ENCODE results near the gene ACTN1. TPM values are rescaled to one million over a fixed set of nuclear protein-coding genes. Genes with fewer than 3 reads are reported as not detected.

Gene ACTN1
- total RNA-seq (2013; cell fraction: nucleolus; rRNA removed): 9.5 and 9.9 TPM in 2 replicates
- total RNA-seq (2014; rRNA removed): 2.2 and 3.3 TPM in 2 replicates
- 1.2 and 1.9 TPM in 2 replicates for total RNA-seq (2014; rRNA removed; fragmentation: Illumina TruSeq; extraction: Trizol)
- 3.8 and 5.7 TPM in 2 replicates for total RNA-seq (2021)
- polyA plus RNA-seq (2011; ENCODE audit: low read depth): 0.75 TPM
- polyA plus RNA-seq (2011; rRNA removed): 18.5 and 39.4 TPM in 2 replicates
- polyA plus RNA-seq (2011; cell fraction: cytosol; rRNA removed): 38.6 and 49.2 TPM in 2 replicates
- 44.2 and 85.1 TPM in 2 replicates for polyA plus RNA-seq (2011; cell fraction: nucleus; rRNA removed)
- 2.0 and 3.2 TPM in 2 replicates for polyA plus RNA-seq (2012)
- polyA plus RNA-seq (2014; fragmentation: Illumina TruSeq; extraction: Trizol): 2.4 and 5.0 TPM in 2 replicates
- under 1 TPM; 0.14 to 0.51 TPM for polyA plus RNA-seq (2014; fragmentation: Nextera tagmentation; extraction: Ambion mirVana)
- 2.8 and 3.1 TPM in 2 replicates for polyA plus RNA-seq (2014; rRNA removed)
- 1 to 10 TPM; 3.0 to 3.1 TPM for polyA plus RNA-seq (2016; fragmentation: Nextera tagmentation; extraction: Ambion mirVana)
- polyA minus RNA-seq (2011; rRNA and poly(A)+ RNA removed): 44.8 and 47.7 TPM in 2 replicates
- 39.7 and 40.4 TPM in 2 replicates for polyA minus RNA-seq (2011; cell fraction: cytosol; rRNA and poly(A)+ RNA removed)
- polyA minus RNA-seq (2011; cell fraction: nucleus; rRNA and poly(A)+ RNA removed): 21.0 and 44.7 TPM in 2 replicates
- Bru-seq, nascent RNA: percentile 55 among the genes with signal in this experiment
- BruChase-seq, experiment 1, labeled RNA remaining after a 6-hour chase: percentile 55 among the genes with signal in this experiment
- BruChase-seq, experiment 2, labeled RNA remaining after a 2-hour chase: percentile 52 among the genes with signal in this experiment
- long read RNA-seq, experiment 1, full-length matches to known transcripts: 90 of 107 reads
- long read RNA-seq, experiment 1, partial matches to known transcripts: 8 of 107 reads
- long read RNA-seq, experiment 1, other reads (novel, unspliced or antisense): 9 of 107 reads
- long read RNA-seq, experiment 2, transcript ACTN1-201 (21 exons, 3,779 nt): major isoform, 30 of 49 reads
- long read RNA-seq, experiment 2, partial matches to known transcripts: 18 of 49 reads
- long read RNA-seq, experiment 2, other reads (novel, unspliced or antisense): 1 of 49 reads

GRCh38 chr14:68979021-68979721 is at the start of gene ACTN1:
Gene ACTN1 (minus strand): TSS chr14:68979302. CDS start chr14:68979056, 246 bp downstream.
- Histone ChIP-seq H3K36me3 (ENCODE audit: control insufficient read depth in 2 of 2, insufficient read depth in 2 of 2, low read length in 1 of 2) (no peaks in the 10 kb centered on the region), H2AFZ (ENCODE audit: control insufficient read depth, low read depth, low read length) (peak within 1 kb of the TSS; percentile 46), H3K79me2 (ENCODE audit: control insufficient read depth, insufficient read depth, low read length) (no peaks in the 10 kb centered on the region; the same call in none of the 2 replicates), H4K20me1 (ENCODE audit: control insufficient read depth, insufficient read depth) (no peaks in the 10 kb centered on the region), H3K9me3 (replicated peaks; ENCODE audit: control insufficient read depth, insufficient read depth, low read length) (no peaks in the 10 kb centered on the region; the same call in 2 of the 3 replicates), H3K9ac (ENCODE audit: control insufficient read depth, insufficient read depth, low read length) (peak within 1 kb of the TSS; percentile 55; the same call in 1 of the 2 replicates), H3K4me1 (ENCODE audit: control insufficient read depth, insufficient read depth, low read length) (no peaks in the 10 kb centered on the region; the same call in 1 of the 2 replicates), H3K27ac (ENCODE audit: control insufficient read depth, insufficient read depth) (no peak within 1 kb of the TSS), H3K27me3 (replicated peaks in 1 of 2; ENCODE audit: control insufficient read depth in 2 of 2, insufficient read depth in 2 of 2, low read length in 1 of 2) (peaks cover 3 to 11% of the 10 kb centered on the region in 2 experiments; a peak in 3 of 4 replicates), H3K4me2 (ENCODE audit: control insufficient read depth, insufficient read depth) (peak within 1 kb of the TSS; percentile 88), H3K4me3 (peak within 1 kb of the TSS; percentile 80)
- FAIRE-seq (no peak), ATAC-seq (peak; percentile 77), DNase-seq (ENCODE audit: low read depth, low spot score) (peak; percentile 55)
- ChIA-PET POLR2A (interaction anchor here (0.9 kb wide), 1 partner anchor 9 kb away, joined by 5 read pairs; no protein-coding TSS in a partner anchor), RAD21 (ENCODE audit: unreplicated experiment) (interaction anchor here (1.0 kb wide), 1 partner anchor 68 kb away, joined by 3 read pairs; no protein-coding TSS in a partner anchor), CTCF (interaction anchor here (1.2 kb wide), 1 partner anchor 68 kb away, joined by 5 read pairs; no protein-coding TSS in a partner anchor), SMC1A (ENCODE audit: uncharacterized antibody, unreplicated experiment) (interaction anchor here (1.4 kb wide), 1 partner anchor 11 kb away, joined by 3 read pairs; no protein-coding TSS in a partner anchor)
- in situ Hi-C loops (cut with MboI) (no loop called here), intact Hi-C loops (cut with micrococcal nuclease; ENCODE audit: unreplicated experiment) (no loop called here)
- BruUV-seq (replicated peaks): no TSS peak
- WGBS (ENCODE audit: insufficient coverage, insufficient replicate concordance, low lambda C conversion rate, missing lambda C conversion rate): 1% methylated on average over 54 of the region's 68 CpGs
- TF ChIP-seq FOS (IDR thresholded peaks at IDR 0.05; ENCODE audit: borderline replicate concordance, extremely low read depth, insufficient read length) (peak; percentile 19), IRF4 (IDR thresholded peaks at IDR 0.05; ENCODE audit: low read depth, low read length) (no peak), BHLHE40 (IDR thresholded peaks at IDR 0.05; ENCODE audit: borderline replicate concordance in 1 of 2, low read depth in 2 of 2, low read length in 1 of 2) (peak in 1 of 2 experiments; percentile 63; a peak in 1 of 4 replicates), NFYB (IDR thresholded peaks at IDR 0.05; ENCODE audit: insufficient read depth, low read depth, low read length) (peak; percentile 91), NKRF (conservative IDR thresholded peaks at IDR 0.05) (peak; percentile 11; the same call in 1 of the 2 replicates), ZZZ3 (IDR thresholded peaks at IDR 0.05; ENCODE audit: control insufficient read depth, insufficient read length, low read depth) (no peak), ASH2L (IDR thresholded peaks at IDR 0.05; ENCODE audit: borderline replicate concordance, low read depth) (no peak), CHD2 (IDR thresholded peaks at IDR 0.05; ENCODE audit: borderline replicate concordance, low read depth, low read length) (peak; percentile 38; the same call in 1 of the 2 replicates)
- TF ChIP-seq, protein P1, sequence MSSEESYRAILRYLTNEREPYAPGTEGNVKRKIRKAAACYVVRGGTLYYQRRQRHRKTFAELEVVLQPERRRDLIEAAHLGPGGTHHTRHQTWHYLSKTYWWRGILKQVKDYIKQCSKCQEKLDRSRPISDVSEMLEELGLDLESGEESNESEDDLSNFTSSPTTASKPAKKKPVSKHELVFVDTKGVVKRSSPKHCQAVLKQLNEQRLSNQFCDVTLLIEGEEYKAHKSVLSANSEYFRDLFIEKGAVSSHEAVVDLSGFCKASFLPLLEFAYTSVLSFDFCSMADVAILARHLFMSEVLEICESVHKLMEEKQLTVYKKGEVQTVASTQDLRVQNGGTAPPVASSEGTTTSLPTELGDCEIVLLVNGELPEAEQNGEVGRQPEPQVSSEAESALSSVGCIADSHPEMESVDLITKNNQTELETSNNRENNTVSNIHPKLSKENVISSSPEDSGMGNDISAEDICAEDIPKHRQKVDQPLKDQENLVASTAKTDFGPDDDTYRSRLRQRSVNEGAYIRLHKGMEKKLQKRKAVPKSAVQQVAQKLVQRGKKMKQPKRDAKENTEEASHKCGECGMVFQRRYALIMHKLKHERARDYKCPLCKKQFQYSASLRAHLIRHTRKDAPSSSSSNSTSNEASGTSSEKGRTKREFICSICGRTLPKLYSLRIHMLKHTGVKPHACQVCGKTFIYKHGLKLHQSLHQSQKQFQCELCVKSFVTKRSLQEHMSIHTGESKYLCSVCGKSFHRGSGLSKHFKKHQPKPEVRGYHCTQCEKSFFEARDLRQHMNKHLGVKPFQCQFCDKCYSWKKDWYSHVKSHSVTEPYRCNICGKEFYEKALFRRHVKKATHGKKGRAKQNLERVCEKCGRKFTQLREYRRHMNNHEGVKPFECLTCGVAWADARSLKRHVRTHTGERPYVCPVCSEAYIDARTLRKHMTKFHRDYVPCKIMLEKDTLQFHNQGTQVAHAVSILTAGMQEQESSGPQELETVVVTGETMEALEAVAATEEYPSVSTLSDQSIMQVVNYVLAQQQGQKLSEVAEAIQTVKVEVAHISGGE (CRISPR knock-in tag; IDR thresholded peaks at IDR 0.05): no peak
- TF ChIP-seq, protein P2, sequence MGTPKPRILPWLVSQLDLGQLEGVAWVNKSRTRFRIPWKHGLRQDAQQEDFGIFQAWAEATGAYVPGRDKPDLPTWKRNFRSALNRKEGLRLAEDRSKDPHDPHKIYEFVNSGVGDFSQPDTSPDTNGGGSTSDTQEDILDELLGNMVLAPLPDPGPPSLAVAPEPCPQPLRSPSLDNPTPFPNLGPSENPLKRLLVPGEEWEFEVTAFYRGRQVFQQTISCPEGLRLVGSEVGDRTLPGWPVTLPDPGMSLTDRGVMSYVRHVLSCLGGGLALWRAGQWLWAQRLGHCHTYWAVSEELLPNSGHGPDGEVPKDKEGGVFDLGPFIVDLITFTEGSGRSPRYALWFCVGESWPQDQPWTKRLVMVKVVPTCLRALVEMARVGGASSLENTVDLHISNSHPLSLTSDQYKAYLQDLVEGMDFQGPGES (IDR thresholded peaks at IDR 0.05): no peak

Data from GM12878 (cell line).